Neuronal stem cell (in vitro differentiated cells): ENCODE measurements around the gene YRDC.

Source experiments
- DNase-seq: peaks from one replicate; pipeline ENCODE4 v3.0.0-alpha.2; 2013; ENCODE audit warnings: low spot score
- H2AFZ ChIP-seq: one replicate; pipeline ENCODE4 v1.6.1; 2013; ENCODE audit warnings: mild to moderate bottlenecking, low read length, inconsistent platforms
- H2AK5ac ChIP-seq: 2 replicates; pipeline ENCODE4 v1.6.1; 2013; ENCODE audit warnings: low read depth, mild to moderate bottlenecking, inconsistent platforms, low read length, moderate library complexity, mixed read lengths
- H2BK120ac ChIP-seq: 2 replicates; pipeline ENCODE4 v1.6.1; 2013; ENCODE audit warnings: low read depth, mild to moderate bottlenecking, inconsistent platforms, low read length, moderate library complexity, mixed read lengths
- H2BK12ac ChIP-seq: one replicate; pipeline ENCODE4 v1.6.1; 2013; ENCODE audit warnings: low read length, inconsistent platforms
- H2BK15ac ChIP-seq: 2 replicates; pipeline ENCODE4 v1.6.1; 2013; ENCODE audit warnings: mild to moderate bottlenecking, low read length, inconsistent platforms, mixed read lengths
- H2BK5ac ChIP-seq: one replicate; pipeline ENCODE4 v1.6.1; 2013; ENCODE audit warnings: inconsistent platforms, mild to moderate bottlenecking, low read length, moderate library complexity
- H3K14ac ChIP-seq: one replicate; pipeline ENCODE4 v1.6.1; 2013; ENCODE audit warnings: low read length, inconsistent platforms
- H3K18ac ChIP-seq: 2 replicates; pipeline ENCODE4 v1.6.1; 2013; ENCODE audit warnings: low read length, inconsistent platforms
- H3K23ac ChIP-seq: 2 replicates; pipeline ENCODE4 v1.6.1; 2013; ENCODE audit warnings: low read depth, mild to moderate bottlenecking, mixed read lengths, low read length, inconsistent platforms; ENCODE audit not compliant: poor library complexity
- H3K27ac ChIP-seq: replicated peaks from 3 replicates; pipeline ENCODE4 v1.5.1; 2013; ENCODE audit warnings: low read length, inconsistent platforms
- H3K27me3 ChIP-seq, 3 experiments: 2 replicates each; pipeline ENCODE4 v1.6.1; 2013; ENCODE audit warnings: low read length in 3 of 3, mild to moderate bottlenecking in 2 of 3, inconsistent platforms in 1 of 3, low read depth in 1 of 3, mixed read lengths in 1 of 3, moderate library complexity in 1 of 3; ENCODE audit not compliant: control insufficient read depth in 3 of 3, insufficient read depth in 3 of 3
- H3K36me3 ChIP-seq, 2 donors: replicated peaks in 1 of 2; 2 replicates each; pipeline ENCODE4 v1.6.1; 2013; ENCODE audit warnings: low read length in 2 of 2; ENCODE audit not compliant: control insufficient read depth in 2 of 2, insufficient read depth in 2 of 2
- H3K4ac ChIP-seq: 2 replicates; pipeline ENCODE4 v1.6.1; 2013; ENCODE audit warnings: inconsistent platforms, mild to moderate bottlenecking, low read length, moderate library complexity
- H3K4me1 ChIP-seq, 2 donors: 1 replicate in 1 of 2; 2 replicates in 1 of 2; pipeline ENCODE4 v1.6.1; 2013; ENCODE audit warnings: low read length in 2 of 2, low read depth in 1 of 2; ENCODE audit not compliant: control insufficient read depth in 2 of 2, insufficient read depth in 1 of 2
- H3K4me2 ChIP-seq: one replicate; pipeline ENCODE4 v1.6.1; 2013; ENCODE audit warnings: mild to moderate bottlenecking, low read length, inconsistent platforms; ENCODE audit not compliant: insufficient read depth, poor library complexity, severe bottlenecking
- H3K4me3 ChIP-seq, 2 donors: 2 replicates each; pipeline ENCODE4 v1.5.1; 2013; ENCODE audit warnings: low read length in 2 of 2, mild to moderate bottlenecking in 2 of 2, inconsistent platforms in 1 of 2, moderate library complexity in 1 of 2
- H3K79me1 ChIP-seq: one replicate; pipeline ENCODE4 v1.6.1; 2013; ENCODE audit warnings: low read depth, mild to moderate bottlenecking, inconsistent platforms, low read length, moderate library complexity
- H3K9ac ChIP-seq: one replicate; pipeline ENCODE4 v1.6.1; 2013; ENCODE audit warnings: mild to moderate bottlenecking, low read depth, low read length, inconsistent platforms; ENCODE audit not compliant: poor library complexity
- H3K9me3 ChIP-seq, 2 donors: replicated peaks in 1 of 2; 2 replicates each; pipeline versions ENCODE3 to v1.6.1; 2013; ENCODE audit warnings: low read length in 2 of 2, mild to moderate bottlenecking in 2 of 2, inconsistent platforms in 1 of 2, low read depth in 1 of 2, mixed read lengths in 1 of 2, moderate library complexity in 1 of 2; ENCODE audit not compliant: control insufficient read depth in 2 of 2, insufficient read depth in 1 of 2
- H4K8ac ChIP-seq: one replicate; pipeline ENCODE4 v1.6.1; 2013; ENCODE audit warnings: low read depth, mild to moderate bottlenecking, inconsistent platforms, low read length, moderate library complexity
- H4K91ac ChIP-seq: one replicate; pipeline ENCODE4 v1.6.1; 2013; ENCODE audit warnings: low read length, low read depth, mild to moderate bottlenecking, inconsistent platforms; ENCODE audit not compliant: poor library complexity
- WGBS, 2 donors: extraction: QIAGEN DNeasy Blood & Tissue Kit; methylation state at CpG; one replicate each; pipeline ENCODE4 v1.1.7; 2013; ENCODE audit warnings: missing lambda C conversion rate in 2 of 2, mixed read lengths in 1 of 2; ENCODE audit not compliant: insufficient read length in 2 of 2, insufficient replicate concordance in 1 of 2; ENCODE audit errors: extremely low coverage in 2 of 2; 5-methylcytosine and 5-hydroxymethylcytosine counted together

YRDC gene

GRCh38 chr1:37794372-37795339, 13.4 kb downstream of the YRDC start:
- peaks cover 6 to 41% (median 15%) of the 10 kb centered on the region in 3 experiments for H3K27me3 ChIP-seq
- no peak overlapping the region for H2AK5ac ChIP-seq
- H3K9me3 ChIP-seq, result no peaks in the 10 kb centered on the region
- peak overlapping the region; percentile 98 for H3K4me2 ChIP-seq
- no peak overlapping the region for H3K9ac ChIP-seq
- H4K91ac ChIP-seq, result no peak overlapping the region
- no peak overlapping the region for H3K4ac ChIP-seq
- H3K79me1 ChIP-seq, result peaks cover 3% of the 10 kb centered on the region
- no peak overlapping the region for H4K8ac ChIP-seq
- no peak overlapping the region for H3K14ac ChIP-seq
- H2AFZ ChIP-seq, result peak overlapping the region; percentile 100
- H3K4me3 ChIP-seq, result peak overlapping the region; percentile 12 to 83
- no peak overlapping the region for H3K27ac ChIP-seq
- H2BK120ac ChIP-seq, result no peak overlapping the region
- peak overlapping the region; percentile 50 for H3K23ac ChIP-seq
- H3K18ac ChIP-seq, result no peak overlapping the region
- peaks cover 0 to 30% of the 10 kb centered on the region in 2 donors for H3K36me3 ChIP-seq
- no CpG with 5 or more reads among the region's 59 CpGs for WGBS, 2 donors
- no peak overlapping the region for H2BK15ac ChIP-seq
- H3K4me1 ChIP-seq, result peaks cover 0 to 6% of the 10 kb centered on the region in 2 donors
- no peak for DNase-seq
- H2BK12ac ChIP-seq, result no peak overlapping the region
- no peak overlapping the region for H2BK5ac ChIP-seq

- H2BK120ac ChIP-seq, result no peak within 1 kb of the TSS
- H4K91ac ChIP-seq, result no peak within 1 kb of the TSS
- peak within 1 kb of the TSS; percentile 82 for H3K23ac ChIP-seq
- peak within 1 kb of the TSS; percentile 87 for H3K9ac ChIP-seq
- no peak within 1 kb of the TSS for H2BK15ac ChIP-seq
- no peak within 1 kb of the TSS for H4K8ac ChIP-seq
- peaks cover 0 to 22% of the 10 kb centered on the region in 2 donors for H3K36me3 ChIP-seq
- H3K4me3 ChIP-seq, result peak within 1 kb of the TSS; percentile 83 to 86
- H2BK12ac ChIP-seq, result no peak within 1 kb of the TSS
- H3K9me3 ChIP-seq, result no peaks in the 10 kb centered on the region
- no CpG with 5 or more reads among the region's 82 CpGs for WGBS, 2 donors
- no peak within 1 kb of the TSS for H3K4ac ChIP-seq
- H3K27ac ChIP-seq, result no peak within 1 kb of the TSS
- no peaks in the 10 kb centered on the region for H3K79me1 ChIP-seq
- no peak within 1 kb of the TSS for H2BK5ac ChIP-seq
- peak within 1 kb of the TSS; percentile 98 for H3K4me2 ChIP-seq
- DNase-seq, result peak; percentile 51
- peak within 1 kb of the TSS; percentile 62 for H3K18ac ChIP-seq
- no peak within 1 kb of the TSS for H2AK5ac ChIP-seq
- H3K27me3 ChIP-seq, result peaks cover 6 to 41% (median 15%) of the 10 kb centered on the region in 3 experiments
- H2AFZ ChIP-seq, result peak within 1 kb of the TSS; percentile 100
- peaks cover 0 to 6% of the 10 kb centered on the region in 2 donors for H3K4me1 ChIP-seq
- H3K14ac ChIP-seq, result peak within 1 kb of the TSS; percentile 42
Measured at GRCh38 chr1:37793773-37794371, 14.1 kb downstream of the YRDC start, which contains the start of gene MANEAL. Gene MANEAL, plus strand, starts transcription at chr1:37793847. Its CDS starts 336 bp downstream, at chr1:37794183.

- Histone ChIP-seq H2BK15ac (no peak overlapping the region), H3K27me3 (peaks cover 6 to 41% (median 18%) of the 10 kb centered on the region in 3 experiments), H3K9me3 (no peaks in the 10 kb centered on the region), H2BK12ac (no peak overlapping the region), H2BK120ac (no peak overlapping the region), H2AK5ac (no peak overlapping the region), H3K23ac (no peak overlapping the region), H4K8ac (no peak overlapping the region), H3K36me3 (peaks cover 0 to 18% of the 10 kb centered on the region in 2 donors), H3K14ac (no peak overlapping the region), H3K4me2 (no peak overlapping the region), H2AFZ (peak overlapping the region; percentile 100), H3K79me1 (no peaks in the 10 kb centered on the region), H2BK5ac (no peak overlapping the region), H3K4me1 (peaks cover 0 to 6% of the 10 kb centered on the region in 2 donors), H3K9ac (no peak overlapping the region), H3K27ac (no peak overlapping the region), H3K4ac (no peak overlapping the region), H3K4me3 (peak overlapping the region in 1 of 2 donors; percentile 83), H3K18ac (no peak overlapping the region), H4K91ac (no peak overlapping the region)
- no peak for DNase-seq
- WGBS, 2 donors, result no CpG with 5 or more reads among the region's 36 CpGs
Measured at GRCh38 chr1:37792943-37793686, 14.9 kb downstream of the YRDC start.
